ENCODE data around the gene PELI2.

PELI2 gene

DNA sequence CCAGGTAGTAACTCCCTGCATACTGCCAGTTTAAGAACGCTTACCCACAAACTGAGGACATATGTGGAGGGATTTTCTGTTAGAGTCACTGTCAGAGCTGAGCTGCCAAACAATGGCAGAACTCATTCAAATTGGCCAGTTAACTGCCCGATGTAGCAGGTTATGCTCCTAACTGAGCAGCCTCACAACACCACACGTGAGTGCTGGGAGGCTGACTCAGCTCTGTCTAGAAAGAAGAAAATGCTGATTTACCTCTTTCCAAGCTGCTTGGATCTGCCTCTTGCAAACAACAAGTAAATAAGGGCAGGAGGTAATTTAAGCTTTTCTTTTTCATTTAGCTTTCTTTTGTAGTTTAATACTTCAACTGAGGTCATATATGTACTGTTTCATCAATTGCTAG lies 195.6 kb downstream of the PELI2 start:
- DNase-seq = no peak

DNA sequence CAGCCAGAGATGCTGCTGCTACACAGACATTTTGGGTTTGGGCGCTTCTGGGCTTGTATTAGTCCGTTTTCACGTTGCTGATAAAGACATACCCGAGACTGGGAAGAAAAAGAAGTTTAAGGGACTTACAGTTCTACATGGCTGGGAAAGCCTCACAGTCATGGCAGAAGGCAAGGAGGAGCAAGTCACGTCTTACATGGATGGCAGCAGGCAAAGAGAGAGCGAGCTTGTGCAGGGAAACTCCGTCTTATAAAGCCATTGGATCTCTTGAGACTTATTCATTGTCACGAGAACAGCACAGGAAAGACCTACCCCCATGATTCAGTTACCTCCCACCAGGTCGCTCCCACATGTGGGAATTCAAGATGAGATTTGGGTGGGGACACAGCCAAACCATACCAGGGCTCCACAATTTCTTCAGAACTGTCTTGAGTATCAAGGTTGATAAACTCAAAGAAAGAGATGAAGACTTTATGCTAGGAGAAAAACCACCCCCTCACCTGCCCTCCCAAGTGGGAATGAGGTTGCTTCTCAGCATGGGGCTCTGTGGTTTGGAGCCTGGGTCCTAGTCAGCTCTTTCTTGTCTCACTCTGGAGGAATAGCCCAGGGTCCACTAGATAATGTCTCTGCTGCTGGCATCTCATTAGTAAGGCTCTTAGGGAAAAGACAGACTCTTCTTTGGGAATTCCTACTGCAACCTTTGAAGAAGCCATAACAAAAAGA lies 200.3 kb downstream of the PELI2 start:
- no peak for DNase-seq

DNA sequence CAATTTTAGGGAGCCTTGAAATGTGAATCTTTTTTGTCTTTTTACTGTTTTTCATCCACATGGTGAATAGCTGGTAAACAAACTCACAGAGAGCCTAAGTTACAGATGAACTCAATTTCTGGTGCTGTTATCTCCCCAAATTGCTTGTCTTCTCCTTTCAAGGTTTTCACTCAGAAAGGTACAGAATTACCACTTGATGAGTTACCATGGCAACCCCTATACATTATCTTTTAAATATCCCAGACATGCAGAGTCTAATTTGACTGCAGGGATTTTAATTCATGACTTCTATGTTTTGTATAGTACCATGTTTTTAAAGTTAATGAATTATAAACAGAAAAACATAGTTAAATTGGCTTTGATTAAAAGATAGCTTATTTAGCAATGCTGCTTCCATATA lies 203.7 kb downstream of the PELI2 start:
- no peak for DNase-seq

DNA sequence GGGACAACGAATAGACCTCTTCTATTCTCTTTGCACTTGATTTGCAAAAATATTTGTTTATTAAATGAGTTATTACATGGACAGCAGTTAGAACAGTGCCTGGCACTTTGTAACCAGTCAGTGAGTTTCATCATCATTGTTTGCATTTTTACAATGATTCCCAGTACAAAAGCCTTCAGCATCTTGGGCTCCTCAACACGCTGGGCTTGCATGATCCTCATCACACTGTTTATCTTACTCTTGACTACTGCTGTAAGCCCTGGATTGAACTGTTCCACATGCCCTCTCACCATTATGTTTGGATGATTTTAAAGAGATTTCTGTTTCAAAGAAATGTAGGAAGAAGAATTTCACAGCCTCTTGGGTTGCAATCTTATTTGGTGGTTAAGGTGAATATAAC lies 204.3 kb downstream of the PELI2 start:
- no peak for DNase-seq

DNA sequence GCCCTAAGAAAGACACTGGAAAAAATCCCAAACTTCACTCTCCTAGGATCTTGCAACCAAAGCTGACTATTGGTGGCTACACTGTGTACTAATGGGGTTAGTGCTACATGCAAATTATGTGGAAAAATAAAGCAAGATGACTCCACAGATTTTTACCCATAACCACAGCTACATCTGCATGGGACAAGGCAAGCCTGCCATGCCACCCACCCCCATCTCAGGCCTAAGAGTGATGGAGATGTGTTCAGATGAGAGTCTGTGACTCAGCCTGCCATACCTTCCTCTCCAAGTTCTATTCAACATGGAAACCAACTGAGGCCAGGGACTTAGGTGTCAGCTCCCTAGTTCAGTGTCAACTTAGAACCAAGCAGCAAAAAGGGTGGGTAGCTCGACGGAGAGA lies 206.2 kb downstream of the PELI2 start:
- DNase-seq = no peak

DNA sequence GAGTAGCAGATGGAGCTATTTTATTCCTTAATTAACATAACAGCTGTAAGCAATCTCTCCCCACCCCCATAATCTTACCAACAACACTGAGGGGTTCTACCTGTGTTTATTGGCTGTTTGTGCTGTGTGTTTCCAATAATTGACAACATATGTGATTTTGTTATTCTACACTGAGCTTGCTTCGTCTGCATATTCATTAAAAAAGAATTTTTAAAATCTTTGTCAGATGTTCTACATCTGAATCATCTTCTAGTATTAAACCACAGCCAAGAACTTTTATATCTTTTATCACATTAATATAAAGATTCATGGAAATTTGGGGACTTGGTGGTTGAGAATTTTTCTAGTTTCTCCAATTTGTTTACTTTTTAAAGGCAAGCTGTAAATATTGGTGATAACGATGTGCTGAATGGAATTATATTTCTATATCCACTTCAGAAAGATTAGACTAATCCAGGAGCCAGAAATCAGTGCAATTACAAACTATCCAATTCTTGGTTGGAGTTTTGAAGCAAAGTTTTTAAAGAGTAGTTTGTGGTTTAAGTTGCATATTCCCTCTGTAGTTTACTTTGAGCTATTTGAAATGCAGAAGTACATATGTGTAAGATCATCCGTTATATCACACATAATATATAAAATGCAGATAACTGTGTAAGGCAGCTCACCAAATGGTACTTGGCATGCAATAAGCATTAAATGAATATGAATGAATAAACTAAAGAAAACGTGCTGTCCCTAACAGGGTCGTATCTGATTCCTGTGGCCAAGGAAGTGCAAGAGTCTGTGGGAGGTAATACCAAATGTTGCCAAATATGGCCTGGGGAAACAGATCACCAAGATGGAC lies 206.9 kb downstream of the PELI2 start:
- DNase-seq = no peak

GRCh38 chr14:56328021-56328420 lies 209.8 kb downstream of the PELI2 start:
- no peak for DNase-seq

DNA sequence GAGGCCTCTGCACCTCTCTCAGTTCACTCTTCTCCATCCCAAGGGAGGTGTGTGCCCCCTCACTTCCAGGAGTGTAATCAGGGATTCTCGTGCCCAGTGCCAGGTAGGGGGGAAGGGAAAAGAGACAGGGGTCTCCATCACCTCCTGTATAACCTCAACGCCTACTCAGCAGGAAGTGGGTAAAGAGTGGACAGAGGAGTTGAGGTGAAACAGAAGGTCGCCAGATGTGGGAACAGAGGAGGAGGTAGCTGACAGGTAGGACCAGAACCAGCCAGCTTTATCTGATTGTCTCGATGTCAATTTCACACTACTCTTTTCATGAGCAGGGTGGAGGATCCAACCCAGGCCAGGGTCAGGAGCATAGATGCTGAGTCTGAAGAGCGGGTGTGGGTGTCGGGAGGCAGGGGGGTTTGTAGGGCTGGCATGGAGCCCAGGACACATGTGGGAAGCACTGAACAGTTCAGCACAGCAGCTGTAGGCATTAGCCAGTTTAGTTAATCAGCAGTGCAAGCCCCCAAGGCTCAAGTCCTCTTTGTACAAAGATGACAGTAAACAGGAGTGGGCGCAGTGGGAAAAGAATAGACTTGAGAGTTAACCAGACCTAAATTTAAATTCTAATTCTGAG lies 213.5 kb downstream of the PELI2 start:
- DNase-seq = no peak

GRCh38 chr14:56333359-56334292 lies 215.4 kb downstream of the PELI2 start:
- DNase-seq = no peak

DNA sequence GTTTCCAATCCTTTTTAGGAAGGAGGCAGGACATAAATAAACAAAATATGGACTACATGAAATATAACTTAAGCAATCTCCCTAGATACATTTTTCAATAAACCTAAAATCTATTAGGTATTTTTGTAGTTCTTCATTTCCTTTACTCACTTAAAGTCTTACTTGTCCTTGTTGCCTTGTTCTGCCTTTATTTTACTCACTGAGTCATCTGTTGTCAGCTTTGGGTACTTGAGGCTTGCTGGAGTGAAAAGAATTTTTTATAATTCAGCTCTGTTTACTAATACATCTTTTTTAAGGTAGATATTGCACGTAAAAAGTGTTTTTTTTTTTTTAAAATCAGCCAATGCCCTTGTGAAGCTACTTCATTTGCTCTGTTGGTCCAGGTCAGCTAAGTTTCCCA lies 216.2 kb downstream of the PELI2 start:
- no peak for DNase-seq

DNA sequence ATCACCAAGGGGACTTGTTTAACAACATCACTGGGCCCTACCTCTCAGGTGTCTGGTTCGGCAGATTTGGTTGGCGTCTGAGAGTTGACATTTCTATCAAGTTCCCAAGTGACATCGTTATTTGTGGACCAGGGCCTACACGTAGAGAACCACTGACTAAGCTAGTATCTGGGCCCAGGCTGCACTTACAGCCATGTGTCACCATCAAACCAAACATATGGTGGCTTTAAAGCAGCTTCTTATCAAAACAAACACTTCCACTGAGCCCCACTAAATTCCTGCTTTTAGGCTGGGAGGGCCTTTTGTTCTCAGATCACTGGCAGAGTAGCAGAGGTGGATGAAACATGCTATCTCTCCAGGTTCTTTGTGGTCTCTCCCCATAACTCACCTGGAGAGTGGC lies 220.5 kb downstream of the PELI2 start:
- DNase-seq = no peak

- peak; percentile 87 for DNase-seq
Observed at GRCh38 chr14:56339855-56340701, 221.9 kb downstream of the PELI2 start.

- no peak for DNase-seq
Observed at GRCh38 chr14:56340932-56341331, 222.7 kb downstream of the PELI2 start.

GRCh38 chr14:56341766-56342493 lies 223.7 kb downstream of the PELI2 start:
- no peak for DNase-seq

DNA sequence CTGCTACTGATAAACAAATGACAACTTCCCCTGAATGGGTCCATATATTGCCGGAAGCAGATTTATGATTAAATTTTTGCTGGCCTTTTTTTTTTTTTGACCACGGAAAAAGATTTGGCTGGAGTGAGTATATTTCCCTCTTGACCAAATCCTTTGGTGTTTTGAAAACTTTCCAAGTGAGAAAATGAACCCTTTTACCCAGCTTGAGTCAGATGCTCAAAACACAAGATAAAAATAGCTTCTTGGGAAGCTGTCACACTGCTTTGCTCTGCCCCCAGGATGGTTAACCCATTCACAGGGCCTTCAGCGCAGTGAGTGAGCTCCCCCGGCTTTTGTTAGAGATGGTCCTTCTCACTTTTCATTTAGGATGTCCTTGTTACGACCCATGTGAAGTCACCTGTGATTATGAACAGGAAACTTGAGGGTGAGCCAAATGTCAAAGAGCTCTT lies 224.3 kb downstream of the PELI2 start:
- peak; percentile 3 for DNase-seq

- DNase-seq = no peak
Observed at GRCh38 chr14:56349960-56350359, 231.7 kb downstream of the PELI2 start.
